Right lobe of liver (tissue), 6 donors: ENCODE results near the gene JMJD6. TPM values are rescaled to one million over a fixed set of nuclear protein-coding genes. Genes with fewer than 3 reads are reported as not detected.

Experiments
- ATAC-seq, 4 donors: fragments of 200-7000 bp; cut with Tn5 transposase; one replicate each; pipeline ENCODE4 v1.9.1; 2020; ENCODE audit warnings: mild to moderate bottlenecking in 4 of 4, moderate library complexity in 4 of 4
- DNase-seq, 3 donors: peaks; one replicate each; pipeline ENCODE4 v3.0.0-alpha.2; 2020
- H3K27ac ChIP-seq, 3 donors: fragments of 200-600 bp; one replicate each; pipeline ENCODE4 v1.8.0; 2022
- H3K27me3 ChIP-seq, 2 donors: fragments of 200-600 bp; one replicate each; pipeline ENCODE4 v1.8.0; 2022
- H3K36me3 ChIP-seq, 4 donors: fragments of 200-600 bp; sonication (generic) in 1 of 4; one replicate each; pipeline versions ENCODE4 v1.5.1 to v1.8.0; 2017 to 2022; ENCODE audit warnings: control low read depth in 1 of 4
- H3K4me1 ChIP-seq, 4 donors: fragments of 200-600 bp; sonication (generic) in 1 of 4; one replicate each; pipeline versions ENCODE4 v1.5.1 to v1.8.0; 2017 to 2022; ENCODE audit warnings: control low read depth in 1 of 4
- H3K4me3 ChIP-seq, 3 donors: fragments of 200-600 bp; one replicate each; pipeline ENCODE4 v1.8.0; 2022
- H3K9me3 ChIP-seq, 4 donors: fragments of 200-600 bp; sonication (generic) in 1 of 4; one replicate each; pipeline versions ENCODE4 v1.5.1 to v1.8.0; 2017 to 2022; ENCODE audit warnings: control low read depth in 1 of 4
- CTCF ChIP-seq, 4 donors: fragments of 200-600 bp in 3 of 4; fragments of 450-650 bp in 1 of 4; IDR thresholded peaks; one replicate each; pipeline versions ENCODE4 v1.5.1 to v1.8.0; 2016 to 2022; ENCODE audit warnings: antibody characterized with exemption in 4 of 4, mild to moderate bottlenecking in 2 of 4
- POLR2A ChIP-seq: fragments of 450-650 bp; IDR thresholded peaks from one replicate; pipeline ENCODE4 v1.6.1; 2017; ENCODE audit warnings: antibody characterized with exemption, mild to moderate bottlenecking
- WGBS: methylation state at CpG from one replicate; pipeline ENCODE4 v1.1.6; 2018; ENCODE audit warnings: low coverage, low lambda C conversion rate; ENCODE audit not compliant: insufficient coverage; ENCODE audit errors: missing lambda C conversion rate; 5-methylcytosine and 5-hydroxymethylcytosine counted together
- intact Hi-C, 2 donors: fragments of 100-400 bp; cut with DNase I; formaldehyde crosslinking; loops; one replicate each; pipeline versions ENCODE4 v1.11.2 to v1.14.1; 2022
- total RNA-seq, 6 experiments: library from RNA; depleted of rRNA in 2 of 6; stranded (reverse); fragments of >200 nt in 2 of 6; fragmentation: NEBNext Ultra II Directional in 3 of 6; extraction: Animal tissue kit (Norgen Biotek cat#: 25700) in 3 of 6; gene quantifications; one replicate each; pipeline versions ENCODE4 v1.1.0 to v1.2.4, GENCODE V29; 2016 to 2023
- donor health status: DM: no; HTN: yes; CAD: no.
- donor health status: DM: no; HTN: no; CAD: no.
- donor health status: DM: no; HTN: no; CAD: no.
- donor health status: DM: no; HTN: yes; CAD: no.
- donor health status: DM: no; HTN: yes; CAD: no.

JMJD6 gene
- total RNA-seq, 6 experiments from 2014 or later = 10.0 to 15.8 (median 11.1) TPM

GRCh38 chr17:76720941-76721340, 5.5 kb downstream of the JMJD6 start:
- 91% methylated on average over 3 of the region's 9 CpGs for WGBS
- no peak for DNase-seq

GRCh38 chr17:76720211-76720610, 6.2 kb downstream of the JMJD6 start:
- Histone ChIP-seq H3K4me1 (peaks cover 0 to 11% (median 4%) of the 10 kb centered on the region in 4 donors), H3K9me3 (no peaks in the 10 kb centered on the region), H3K4me3 (no peak overlapping the region), H3K27me3 (no peaks in the 10 kb centered on the region), H3K36me3 (peaks cover 14 to 99% (median 58%) of the 10 kb centered on the region in 4 donors), H3K27ac (no peak overlapping the region)
- no peak for TF ChIP-seq POLR2A
- TF ChIP-seq CTCF (IDR thresholded peaks at IDR 0.05) = no peak
- WGBS = 79% methylated on average over 2 of the region's 9 CpGs
- ATAC-seq = no peak
- intact Hi-C loops = no loop called here
- DNase-seq = no peak

More at GRCh38 chr17:76720941-76721340, 5.5 kb downstream of the JMJD6 start:
- H3K27ac ChIP-seq = no peak overlapping the region
- intact Hi-C loops = no loop called here
- H3K9me3 ChIP-seq = no peaks in the 10 kb centered on the region
- peaks cover 14 to 92% (median 55%) of the 10 kb centered on the region in 4 donors for H3K36me3 ChIP-seq
- H3K27me3 ChIP-seq = no peaks in the 10 kb centered on the region
- ATAC-seq = no peak
- peaks cover 0 to 15% (median 6%) of the 10 kb centered on the region in 4 donors for H3K4me1 ChIP-seq
- TF ChIP-seq POLR2A (no peak), CTCF (IDR thresholded peaks at IDR 0.05) (no peak)
- no peak overlapping the region for H3K4me3 ChIP-seq

GRCh38 chr17:76718516-76718915, 7.9 kb downstream of the JMJD6 start:
- Histone ChIP-seq H3K36me3 (peaks cover 10 to 93% (median 56%) of the 10 kb centered on the region in 4 donors), H3K27ac (no peak overlapping the region), H3K27me3 (no peaks in the 10 kb centered on the region), H3K9me3 (no peaks in the 10 kb centered on the region), H3K4me3 (no peak overlapping the region), H3K4me1 (peaks cover 0 to 4% (median 0%) of the 10 kb centered on the region in 4 donors)
- no peak for DNase-seq
- 91% methylated on average over 12 of the region's 16 CpGs for WGBS
- TF ChIP-seq CTCF (IDR thresholded peaks at IDR 0.05) (no peak), POLR2A (no peak)
- intact Hi-C loops = no loop called here
- no peak for ATAC-seq

GRCh38 chr17:76716839-76717215, 9.6 kb downstream of the JMJD6 start:
- ATAC-seq (no peak), DNase-seq (no peak)
- Histone ChIP-seq H3K4me1 (peaks cover 0 to 4% (median 0%) of the 10 kb centered on the region in 4 donors), H3K27me3 (no peaks in the 10 kb centered on the region), H3K4me3 (no peak overlapping the region), H3K36me3 (peaks cover 10 to 85% (median 45%) of the 10 kb centered on the region in 4 donors), H3K27ac (peak overlapping the region in 2 of 3 donors; percentile 24 to 36), H3K9me3 (no peaks in the 10 kb centered on the region)
- 73% methylated on average over 4 of the region's 6 CpGs for WGBS
- intact Hi-C loops = no loop called here
- TF ChIP-seq POLR2A (no peak), CTCF (IDR thresholded peaks at IDR 0.05) (no peak)
